Upper lobe of left lung (tissue), 6 donors: ENCODE measurements around the gene DDC. TPM values are rescaled to one million over a fixed set of nuclear protein-coding genes. Genes with fewer than 3 reads are reported as not detected.
A peak's percentile ranks its signal among the peaks of the same experiment; 100 is the strongest.

ENCODE experiments used
- ATAC-seq, 2 donors: fragments of 200-7000 bp; cut with Tn5 transposase; one replicate each; pipeline ENCODE4 v1.9.1; 2022; ENCODE audit warnings: mild to moderate bottlenecking in 2 of 2, moderate library complexity in 2 of 2; ENCODE audit not compliant: low FRiP score in 2 of 2
- DNase-seq, 2 donors: peaks; one replicate each; pipeline ENCODE4 v3.0.0-alpha.2; 2019 to 2020
- H3K27ac ChIP-seq, 4 donors: fragments of 200-600 bp; sonication (generic); one replicate each; pipeline ENCODE4 v1.5.1; 2016 to 2019
- H3K27me3 ChIP-seq, 4 donors: fragments of 200-600 bp; sonication (generic); one replicate each; pipeline ENCODE4 v1.5.1; 2017 to 2019
- H3K36me3 ChIP-seq, 4 donors: fragments of 200-600 bp; sonication (generic); one replicate each; pipeline ENCODE4 v1.5.1; 2016 to 2019
- H3K4me1 ChIP-seq, 4 donors: fragments of 200-600 bp; sonication (generic); one replicate each; pipeline ENCODE4 v1.5.1; 2018 to 2019
- H3K4me3 ChIP-seq, 4 donors: fragments of 200-600 bp; sonication (generic); one replicate each; pipeline ENCODE4 v1.5.1; 2017 to 2019; ENCODE audit warnings: mild to moderate bottlenecking in 2 of 4, moderate library complexity in 1 of 4
- H3K9me3 ChIP-seq, 4 donors: fragments of 200-600 bp; sonication (generic); one replicate each; pipeline ENCODE4 v1.5.1; 2018 to 2019
- CTCF ChIP-seq, 6 experiments: fragments of 450-650 bp in 4 of 6; fragments of 200-600 bp in 2 of 6; sonication (generic) in 2 of 6; IDR thresholded peaks; one replicate each; pipeline ENCODE4 v1.5.1; 2016 to 2019; ENCODE audit warnings: antibody characterized with exemption in 6 of 6
- EP300 ChIP-seq, 4 donors: sonication (generic); formaldehyde crosslinking; IDR thresholded peaks; one replicate each; pipeline ENCODE4 v1.5.1; 2017; ENCODE audit warnings: antibody characterized with exemption in 4 of 4, control low read depth in 2 of 4
- POLR2A ChIP-seq, 4 donors: fragments of 450-650 bp; IDR thresholded peaks; one replicate each; pipeline ENCODE4 v1.5.1; 2016 to 2017; ENCODE audit warnings: antibody characterized with exemption in 4 of 4, mild to moderate bottlenecking in 2 of 4
- POLR2AphosphoS5 ChIP-seq, 2 donors: sonication (generic); formaldehyde crosslinking; IDR thresholded peaks; one replicate each; pipeline ENCODE4 v1.5.1; 2017; ENCODE audit warnings: antibody characterized with exemption in 2 of 2
- WGBS, 2 donors: methylation state at CpG; one replicate each; pipeline ENCODE4 v1.1.5; 2017 to 2018; 5-methylcytosine and 5-hydroxymethylcytosine counted together
- total RNA-seq, 6 donors: library from RNA; depleted of rRNA in 4 of 6; stranded (reverse); fragments of >200 nt in 4 of 6; gene quantifications; one replicate each; pipeline versions ENCODE4 v1.1.0 to v1.2.1, GENCODE V29; 2016 to 2021
- donor health status: DM: no; HTN: no; CAD: no; lungs with moderate emphysema.
- donor health status: DM: no; HTN: yes; CAD: no; lungs with severe emphysema.

The DDC gene
- total RNA-seq, 6 donors from 2014 or later, result 1.2 to 2.0 (median 1.4) TPM; not detected in 1

GRCh38 chr7:50608196-50608906, 43.1 kb upstream of the DDC start:
- no peaks in the 10 kb centered on the region for H3K9me3 ChIP-seq
- H3K36me3 ChIP-seq, result peaks cover 4 to 92% (median 41%) of the 10 kb centered on the region in 4 donors
- H3K27ac ChIP-seq, result no peak overlapping the region
- ATAC-seq, result no peak
- no peaks in the 10 kb centered on the region for H3K27me3 ChIP-seq
- WGBS, 2 donors, result 74 to 75% methylated on average over 9 of the region's 9 CpGs
- peaks cover 0 to 6% (median 0%) of the 10 kb centered on the region in 4 donors for H3K4me1 ChIP-seq
- DNase-seq, result no peak
- H3K4me3 ChIP-seq, result no peak overlapping the region
- TF ChIP-seq POLR2A (IDR thresholded peaks at IDR 0.05) (no peak), POLR2AphosphoS5 (IDR thresholded peaks at IDR 0.05) (no peak), EP300 (IDR thresholded peaks at IDR 0.05) (no peak), CTCF (IDR thresholded peaks at IDR 0.05) (no peak)

- H3K36me3 ChIP-seq, result peaks cover 4 to 90% (median 39%) of the 10 kb centered on the region in 4 donors
- TF ChIP-seq CTCF (IDR thresholded peaks at IDR 0.05) (no peak), EP300 (IDR thresholded peaks at IDR 0.05) (no peak), POLR2AphosphoS5 (IDR thresholded peaks at IDR 0.05) (no peak), POLR2A (IDR thresholded peaks at IDR 0.05) (no peak)
- no peaks in the 10 kb centered on the region for H3K9me3 ChIP-seq
- no peak overlapping the region for H3K27ac ChIP-seq
- 89 to 95% methylated on average over 6 of the region's 6 CpGs for WGBS, 2 donors
- no peak for DNase-seq
- H3K4me1 ChIP-seq, result peaks cover 0 to 6% (median 0%) of the 10 kb centered on the region in 4 donors
- ATAC-seq, result no peak
- no peak overlapping the region for H3K4me3 ChIP-seq
- no peaks in the 10 kb centered on the region for H3K27me3 ChIP-seq
Measured at GRCh38 chr7:50607524-50608125, 42.4 kb upstream of the DDC start.

- no peaks in the 10 kb centered on the region for H3K27me3 ChIP-seq
- TF ChIP-seq CTCF (IDR thresholded peaks at IDR 0.05) (no peak), POLR2A (IDR thresholded peaks at IDR 0.05) (no peak), POLR2AphosphoS5 (IDR thresholded peaks at IDR 0.05) (no peak), EP300 (IDR thresholded peaks at IDR 0.05) (no peak)
- peaks cover 4 to 83% (median 29%) of the 10 kb centered on the region in 4 donors for H3K36me3 ChIP-seq
- WGBS, 2 donors, result 95% methylated on average over 12 to 13 of the region's 13 CpGs
- no peaks in the 10 kb centered on the region for H3K9me3 ChIP-seq
- no peak overlapping the region for H3K27ac ChIP-seq
- ATAC-seq (peak; percentile 29 to 58), DNase-seq (peak in 1 of 2 donors; percentile 59)
- peaks cover 0 to 3% (median 2%) of the 10 kb centered on the region in 4 donors for H3K4me1 ChIP-seq
- no peak overlapping the region for H3K4me3 ChIP-seq
Measured at GRCh38 chr7:50605059-50605458, 39.9 kb upstream of the DDC start.

- H3K27ac ChIP-seq, result no peak overlapping the region
- WGBS, 2 donors, result 87 to 89% methylated on average over 7 of the region's 7 CpGs
- H3K36me3 ChIP-seq, result peaks cover 4 to 86% (median 35%) of the 10 kb centered on the region in 4 donors
- no peak for DNase-seq
- H3K27me3 ChIP-seq, result no peaks in the 10 kb centered on the region
- peaks cover 0 to 3% (median 0%) of the 10 kb centered on the region in 4 donors for H3K4me1 ChIP-seq
- TF ChIP-seq CTCF (IDR thresholded peaks at IDR 0.05) (no peak), POLR2AphosphoS5 (IDR thresholded peaks at IDR 0.05) (no peak), EP300 (IDR thresholded peaks at IDR 0.05) (no peak), POLR2A (IDR thresholded peaks at IDR 0.05) (no peak)
- no peak overlapping the region for H3K4me3 ChIP-seq
- no peaks in the 10 kb centered on the region for H3K9me3 ChIP-seq
- ATAC-seq, result no peak
Measured at GRCh38 chr7:50603287-50603686, 38.1 kb upstream of the DDC start.
